Esophagus squamous epithelium (tissue), 5 donors: ENCODE data around the gene CHRNB4. TPM values are rescaled to one million over a fixed set of nuclear protein-coding genes. Genes with fewer than 3 reads are reported as not detected.

ENCODE experiments used
- DNase-seq: peaks from one replicate; lab custom pipeline; 2025; lab: John Stamatoyannopoulos, UW
- H3K27ac ChIP-seq, 4 donors: fragments of 200-600 bp; sonication (generic); one replicate each; pipeline ENCODE4 v1.5.1; 2016 to 2019; ENCODE audit warnings: mild to moderate bottlenecking in 1 of 4
- H3K27me3 ChIP-seq, 4 donors: fragments of 200-600 bp; sonication (generic); 1 replicate in 3 of 4; 2 replicates in 1 of 4; pipeline versions ENCODE4 v1.5.1 to v1.6.0; 2017 to 2021; ENCODE audit warnings: antibody characterized with exemption in 1 of 4
- H3K36me3 ChIP-seq, 3 donors: fragments of 200-600 bp; sonication (generic); one replicate each; pipeline ENCODE4 v1.5.1; 2016 to 2019
- H3K4me1 ChIP-seq, 3 donors: fragments of 200-600 bp; sonication (generic); one replicate each; pipeline ENCODE4 v1.5.1; 2017 to 2019
- H3K4me3 ChIP-seq, 4 donors: fragments of 200-600 bp; sonication (generic); 1 replicate in 3 of 4; 2 replicates in 1 of 4; pipeline ENCODE4 v1.5.1; 2016 to 2019; ENCODE audit warnings: mild to moderate bottlenecking in 2 of 4, moderate library complexity in 1 of 4
- H3K9me3 ChIP-seq, 3 donors: fragments of 200-600 bp; sonication (generic); one replicate each; pipeline ENCODE4 v1.5.1; 2016 to 2019
- POLR2A ChIP-seq, 4 donors: fragments of 450-650 bp; IDR thresholded peaks; one replicate each; pipeline ENCODE4 v1.6.1; 2017; ENCODE audit warnings: antibody characterized with exemption in 4 of 4, mild to moderate bottlenecking in 4 of 4, moderate library complexity in 3 of 4
- WGBS, 2 donors: methylation state at CpG; one replicate each; pipeline ENCODE4 v1.1.5; 2018; 5-methylcytosine and 5-hydroxymethylcytosine counted together
- intact Hi-C: fragments of 100-400 bp; cut with DNase I; formaldehyde crosslinking; loops from one replicate; pipeline ENCODE4 v1.15.0; 2022
- total RNA-seq, 4 donors: library from RNA; depleted of rRNA; stranded (reverse); fragments of >200 nt; gene quantifications; one replicate each; pipeline ENCODE4 v1.1.0, GENCODE V29; 2016
- TF ChIP-seq, protein P1 (sequence below), 6 experiments: fragments of 450-650 bp in 4 of 6; fragments of 200-600 bp in 2 of 6; sonication (generic) in 2 of 6; IDR thresholded peaks; one replicate each; pipeline ENCODE4 v1.5.1; 2016 to 2019; ENCODE audit warnings: antibody characterized with exemption in 6 of 6, mild to moderate bottlenecking in 4 of 6, moderate library complexity in 4 of 6
- donor health status: DM: yes; HTN: yes; CAD: no.

Gene CHRNB4
- total RNA-seq, 4 donors from 2014 or later: 0.09 to 0.72 (median 0.43) TPM

GRCh38 chr15:78627348-78627747 is 13.7 kb downstream of the CHRNB4 start:
- intact Hi-C loops: no loop called here
- 64 to 78% methylated on average over 6 to 8 of the region's 8 CpGs for WGBS, 2 donors
- no peak for DNase-seq
- Histone ChIP-seq H3K9me3 (no peaks in the 10 kb centered on the region), H3K27ac (no peak overlapping the region), H3K27me3 (peaks cover 0 to 53% (median 0%) of the 10 kb centered on the region in 4 donors), H3K4me1 (peaks cover 0 to 23% (median 0%) of the 10 kb centered on the region in 3 donors), H3K4me3 (no peak overlapping the region), H3K36me3 (no peaks in the 10 kb centered on the region)
- no peak for TF ChIP-seq POLR2A (IDR thresholded peaks at IDR 0.05)
- TF ChIP-seq, protein P1, sequence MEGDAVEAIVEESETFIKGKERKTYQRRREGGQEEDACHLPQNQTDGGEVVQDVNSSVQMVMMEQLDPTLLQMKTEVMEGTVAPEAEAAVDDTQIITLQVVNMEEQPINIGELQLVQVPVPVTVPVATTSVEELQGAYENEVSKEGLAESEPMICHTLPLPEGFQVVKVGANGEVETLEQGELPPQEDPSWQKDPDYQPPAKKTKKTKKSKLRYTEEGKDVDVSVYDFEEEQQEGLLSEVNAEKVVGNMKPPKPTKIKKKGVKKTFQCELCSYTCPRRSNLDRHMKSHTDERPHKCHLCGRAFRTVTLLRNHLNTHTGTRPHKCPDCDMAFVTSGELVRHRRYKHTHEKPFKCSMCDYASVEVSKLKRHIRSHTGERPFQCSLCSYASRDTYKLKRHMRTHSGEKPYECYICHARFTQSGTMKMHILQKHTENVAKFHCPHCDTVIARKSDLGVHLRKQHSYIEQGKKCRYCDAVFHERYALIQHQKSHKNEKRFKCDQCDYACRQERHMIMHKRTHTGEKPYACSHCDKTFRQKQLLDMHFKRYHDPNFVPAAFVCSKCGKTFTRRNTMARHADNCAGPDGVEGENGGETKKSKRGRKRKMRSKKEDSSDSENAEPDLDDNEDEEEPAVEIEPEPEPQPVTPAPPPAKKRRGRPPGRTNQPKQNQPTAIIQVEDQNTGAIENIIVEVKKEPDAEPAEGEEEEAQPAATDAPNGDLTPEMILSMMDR (IDR thresholded peaks at IDR 0.05): no peak

- no peak for TF ChIP-seq POLR2A (IDR thresholded peaks at IDR 0.05)
- TF ChIP-seq, protein P1 (IDR thresholded peaks at IDR 0.05): no peak
- WGBS, 2 donors: 58 to 61% methylated on average over 4 to 6 of the region's 6 CpGs
- H3K27me3 ChIP-seq: peaks cover 0 to 61% (median under 1%) of the 10 kb centered on the region in 4 donors
- H3K27ac ChIP-seq: no peak overlapping the region
- no peaks in the 10 kb centered on the region for H3K9me3 ChIP-seq
- peaks cover 0 to 23% (median 0%) of the 10 kb centered on the region in 3 donors for H3K4me1 ChIP-seq
- intact Hi-C loops: no loop called here
- H3K4me3 ChIP-seq: no peak overlapping the region
- DNase-seq: no peak
- no peaks in the 10 kb centered on the region for H3K36me3 ChIP-seq
Observed at GRCh38 chr15:78626381-78626995, 14.5 kb downstream of the CHRNB4 start.

GRCh38 chr15:78625606-78626280 is 15.3 kb downstream of the CHRNB4 start:
- Histone ChIP-seq H3K4me1 (peaks cover 0 to 29% (median 2%) of the 10 kb centered on the region in 3 donors), H3K27ac (no peak overlapping the region), H3K27me3 (peaks cover 0 to 69% (median 5%) of the 10 kb centered on the region in 4 donors), H3K36me3 (no peaks in the 10 kb centered on the region), H3K9me3 (no peaks in the 10 kb centered on the region), H3K4me3 (no peak overlapping the region)
- 33 to 42% methylated on average over 6 to 9 of the region's 12 CpGs for WGBS, 2 donors
- DNase-seq: no peak
- intact Hi-C loops: no loop called here
- no peak for TF ChIP-seq POLR2A (IDR thresholded peaks at IDR 0.05)
- TF ChIP-seq, protein P1 (IDR thresholded peaks at IDR 0.05): no peak

GRCh38 chr15:78624651-78625590 is 16.1 kb downstream of the CHRNB4 start:
- intact Hi-C loops: no loop called here
- Histone ChIP-seq H3K4me1 (peaks cover 6 to 37% (median 10%) of the 10 kb centered on the region in 3 donors), H3K36me3 (no peaks in the 10 kb centered on the region), H3K4me3 (no peak overlapping the region), H3K9me3 (no peaks in the 10 kb centered on the region), H3K27me3 (peaks cover 3 to 77% (median 12%) of the 10 kb centered on the region in 4 donors), H3K27ac (no peak overlapping the region)
- TF ChIP-seq, protein P1 (IDR thresholded peaks at IDR 0.05): no peak
- no peak for TF ChIP-seq POLR2A (IDR thresholded peaks at IDR 0.05)
- DNase-seq: no peak
- 76 to 78% methylated on average over 8 to 9 of the region's 17 CpGs for WGBS, 2 donors
